HG03025 (cell line): ENCODE results near the gene RPS6KA2.
A peak's percentile ranks its signal among the peaks of the same experiment; 100 is the strongest.
"Not testable (repeated sequence)": the region's sequence is repeated elsewhere in the genome, so short reads cannot be mapped to it uniquely, and the experiment has no call there.

Source experiments
- ATAC-seq: cut with Tn5 transposase; IDR thresholded peaks from one replicate; pipeline ENCODE4 v1.9.1; 2021; ENCODE audit warnings: mild to moderate bottlenecking, moderate library complexity; ENCODE audit not compliant: unreplicated experiment, low FRiP score

RPS6KA2 gene

GRCh38 chr6:166596776-166597507 is 30.1 kb downstream of the RPS6KA2 start:
- no peak for ATAC-seq

DNA sequence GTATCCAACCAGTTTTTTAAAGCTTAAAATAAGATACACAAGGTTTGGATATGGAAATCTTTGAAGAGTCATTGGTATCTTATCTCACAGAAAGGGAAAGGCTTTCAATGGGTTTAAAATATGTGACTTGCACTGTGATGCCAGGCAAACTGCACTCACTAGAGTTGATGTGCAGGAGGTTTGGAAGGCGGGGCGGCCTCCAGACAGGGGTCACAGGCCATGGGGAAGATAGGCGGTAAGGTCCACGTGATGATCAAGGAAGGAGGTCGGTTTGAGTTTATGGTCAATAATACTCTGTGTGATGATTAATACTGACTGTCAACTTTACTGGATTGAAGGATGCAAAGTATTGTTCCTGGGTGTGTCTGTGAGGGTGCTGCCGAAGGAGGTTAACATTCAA is 31.1 kb downstream of the RPS6KA2 start:
- ATAC-seq, result no peak

DNA sequence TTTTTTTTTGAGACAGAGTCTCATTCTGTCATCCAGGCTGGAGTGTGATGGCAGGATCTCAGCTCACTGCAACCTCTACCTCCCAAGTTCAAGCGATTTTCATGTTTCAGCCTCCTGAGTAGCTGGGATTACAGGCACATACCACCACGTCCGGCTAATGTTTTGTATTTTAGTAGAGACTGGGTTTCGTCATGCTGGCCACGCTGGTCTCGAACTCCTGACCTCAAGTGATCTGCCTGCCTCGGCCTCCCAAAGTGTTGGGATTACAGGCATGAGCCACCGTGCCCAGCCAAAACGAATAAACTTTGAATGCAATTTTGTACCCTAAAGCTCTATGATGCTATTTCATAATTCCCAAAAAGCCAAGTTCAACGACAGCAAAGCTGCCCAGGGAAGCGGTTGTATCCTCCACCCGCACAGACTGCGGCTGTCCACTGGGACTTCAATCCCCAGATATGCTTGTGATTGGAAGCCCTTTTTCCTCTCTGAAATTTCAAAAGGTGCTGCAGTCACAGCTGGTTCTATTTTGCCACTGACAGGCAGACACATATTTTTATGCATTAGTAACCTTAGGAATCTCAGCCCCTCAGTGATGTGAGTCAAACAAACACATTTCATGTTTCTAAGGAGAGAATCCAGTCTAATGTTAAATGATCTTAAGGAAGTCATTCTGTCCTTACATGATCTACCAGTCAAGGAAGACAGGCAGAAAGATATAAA is 31.8 kb downstream of the RPS6KA2 start:
- ATAC-seq, result no peak

DNA sequence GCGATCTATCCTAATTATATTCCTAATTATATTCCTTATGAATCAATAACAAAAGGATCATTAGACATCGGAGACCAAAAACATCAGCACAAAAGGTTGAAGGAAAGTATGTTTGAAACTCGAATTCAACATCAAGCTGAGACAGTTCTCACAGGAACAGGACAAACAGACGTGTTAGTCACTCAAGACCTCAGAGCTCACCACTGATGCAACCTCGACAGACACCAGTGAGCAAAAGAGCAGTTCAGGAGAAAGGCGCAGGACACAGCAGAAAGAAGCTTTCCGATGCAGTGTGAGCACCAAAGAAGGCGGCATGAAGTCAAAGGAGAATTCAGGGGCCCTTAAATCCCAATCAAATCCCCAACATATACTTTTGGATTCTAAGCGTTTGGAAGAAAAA is 34.2 kb downstream of the RPS6KA2 start:
- no peak for ATAC-seq

- no peak for ATAC-seq
Observed at GRCh38 chr6:166591961-166592520, 35.0 kb downstream of the RPS6KA2 start.

DNA sequence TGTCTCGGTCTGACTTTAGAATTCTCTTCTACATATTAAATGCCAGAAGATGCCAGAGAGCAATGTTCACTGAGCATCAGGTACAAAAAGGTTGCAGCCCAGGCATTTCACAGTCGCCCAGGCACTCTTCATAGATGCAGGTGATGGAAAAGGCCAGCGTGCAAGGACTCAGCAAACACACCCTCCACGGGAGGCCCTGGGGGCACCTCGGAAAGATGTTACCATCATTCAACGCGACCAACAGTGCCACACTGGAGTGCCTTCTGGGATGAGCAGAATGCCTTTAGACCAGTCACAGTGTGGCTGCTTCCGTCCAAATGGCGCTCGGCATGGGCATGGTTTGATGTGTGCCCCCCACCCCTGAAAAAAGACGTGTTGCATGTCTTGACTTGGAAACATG is 36.0 kb downstream of the RPS6KA2 start:
- ATAC-seq, result no peak

DNA sequence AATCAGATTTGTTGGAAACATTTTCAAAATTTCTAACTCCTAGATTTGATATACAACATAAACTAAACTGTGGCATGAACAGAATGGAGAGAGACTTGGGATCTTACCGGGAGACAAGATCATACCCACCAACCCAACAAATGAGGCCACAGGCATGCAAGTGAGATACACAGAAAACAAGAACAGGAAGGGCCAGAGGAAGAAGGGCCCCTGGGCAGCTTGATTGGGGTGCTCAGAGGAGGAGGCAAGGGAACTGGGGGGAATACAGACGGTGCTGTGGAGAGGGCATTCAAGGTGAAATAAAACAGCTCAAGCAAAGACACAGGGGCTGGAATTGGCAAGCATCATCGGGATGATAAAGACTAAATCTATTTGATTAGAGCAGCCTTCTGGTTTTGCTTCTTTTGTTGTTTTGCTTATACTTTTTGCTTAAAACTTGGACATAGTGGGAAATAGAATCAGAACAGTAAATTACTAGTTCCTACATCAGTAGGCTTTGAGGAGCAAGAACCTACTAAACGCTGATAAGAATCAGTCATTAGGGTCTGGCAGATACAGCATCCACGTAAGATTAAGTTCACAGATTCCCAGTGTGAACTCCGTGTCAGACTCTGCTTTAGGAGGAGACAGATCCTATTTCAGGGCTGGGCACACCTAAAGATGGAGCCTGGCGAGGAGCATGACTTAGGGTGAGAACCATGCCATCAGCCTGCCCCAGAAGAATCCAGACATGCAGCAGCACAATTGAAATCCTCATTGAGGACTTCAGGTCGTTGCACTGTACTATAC is 37.1 kb downstream of the RPS6KA2 start:
- ATAC-seq, result no peak

DNA sequence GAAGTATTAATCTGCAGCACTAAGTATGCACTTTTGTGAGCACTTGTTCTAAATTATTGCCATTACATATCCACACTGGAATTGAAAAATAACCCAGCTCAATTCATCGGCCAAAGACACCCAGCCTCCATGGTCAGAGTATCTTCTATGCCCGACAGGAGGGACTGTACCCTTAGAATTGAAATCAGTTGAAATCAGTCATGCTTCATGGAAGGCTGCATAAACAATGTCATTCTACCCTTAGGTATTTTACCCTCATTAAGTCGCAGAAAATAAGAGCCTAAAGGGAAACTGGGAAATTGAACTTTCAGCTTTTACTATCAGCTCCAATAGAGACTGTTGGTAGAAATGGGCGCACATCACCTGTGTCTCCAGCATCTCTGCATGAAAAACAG is 37.7 kb downstream of the RPS6KA2 start:
- ATAC-seq, result no peak

- no peak for ATAC-seq
Observed at GRCh38 chr6:166588691-166589336, 38.2 kb downstream of the RPS6KA2 start.

DNA sequence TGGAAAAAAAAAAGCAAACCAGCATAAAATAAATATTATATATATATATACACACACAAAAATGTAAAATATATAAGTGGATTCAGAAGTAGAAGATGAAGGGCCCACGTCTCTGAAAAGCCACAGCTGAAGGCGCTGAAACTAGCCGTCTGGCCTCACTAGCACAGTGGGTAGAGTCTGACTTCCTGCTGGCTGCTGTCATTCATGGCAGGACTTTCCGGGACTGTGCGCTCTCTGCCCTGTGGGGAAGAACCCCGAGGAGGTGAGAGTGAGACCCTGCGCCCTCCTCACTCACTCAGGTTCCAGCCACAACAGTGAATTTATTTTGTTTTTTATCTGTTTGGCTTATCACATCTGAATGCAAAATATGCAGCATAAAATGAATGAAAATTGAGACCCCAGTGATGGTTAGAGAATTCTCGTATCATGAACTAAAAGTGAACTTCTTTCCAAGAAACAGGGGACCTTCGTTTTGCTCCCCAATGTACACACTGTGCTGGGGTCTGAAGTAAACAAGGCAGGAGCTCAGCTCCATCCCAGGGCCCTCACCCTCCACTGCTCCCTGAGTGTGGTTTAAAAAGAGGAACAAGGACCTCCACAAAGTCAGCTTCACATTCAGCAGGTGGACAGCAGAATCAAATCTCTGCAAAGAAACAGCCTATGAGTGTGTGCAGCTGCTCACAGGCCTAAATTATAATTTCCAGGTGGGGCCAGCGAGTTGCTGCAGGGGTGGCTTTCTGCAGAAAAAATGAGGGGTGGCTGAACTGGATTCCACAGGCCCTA is 39.2 kb downstream of the RPS6KA2 start:
- ATAC-seq, result peak; percentile 95

DNA sequence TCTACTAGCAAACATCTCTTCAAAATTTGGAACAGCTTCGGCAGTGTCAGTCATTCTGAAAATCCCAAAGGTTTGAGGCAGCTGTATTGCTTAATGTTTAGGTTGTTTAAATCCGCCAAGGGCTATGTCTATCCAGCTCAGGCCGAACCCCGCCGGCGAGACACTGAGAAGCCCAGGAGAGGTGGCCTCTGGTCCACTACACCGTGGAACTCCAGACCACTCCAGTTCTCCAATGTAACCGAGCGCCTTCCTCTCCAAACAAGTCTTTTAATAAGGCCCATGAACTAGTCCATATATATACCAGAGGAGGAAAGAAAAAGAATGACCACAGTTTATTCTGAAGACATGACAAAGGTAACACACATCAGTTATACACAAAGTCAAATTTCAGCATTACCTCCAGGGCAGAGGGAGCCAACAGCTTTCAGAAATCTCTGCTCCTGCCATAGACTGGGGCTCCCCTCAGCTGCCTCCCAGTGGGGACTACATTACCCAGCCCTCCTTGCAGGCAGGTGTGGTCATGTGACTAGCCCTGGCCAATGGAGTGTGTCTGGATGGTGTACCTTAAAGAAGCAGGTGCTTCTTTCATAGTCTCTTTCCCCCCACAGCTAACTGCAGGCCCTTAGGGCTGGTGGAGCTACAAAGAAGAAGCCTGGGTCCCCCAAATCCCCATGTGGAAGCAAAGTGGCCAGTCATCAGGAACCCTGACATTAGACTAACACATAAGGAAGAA is 40.5 kb downstream of the RPS6KA2 start, which contains the start of gene RAMACL:
Gene RAMACL (minus strand): TSS at position 255 of the 733 bp plus-strand sequence. CDS start 201 bp downstream, at position 54.
- ATAC-seq, result peak; percentile 42

DNA sequence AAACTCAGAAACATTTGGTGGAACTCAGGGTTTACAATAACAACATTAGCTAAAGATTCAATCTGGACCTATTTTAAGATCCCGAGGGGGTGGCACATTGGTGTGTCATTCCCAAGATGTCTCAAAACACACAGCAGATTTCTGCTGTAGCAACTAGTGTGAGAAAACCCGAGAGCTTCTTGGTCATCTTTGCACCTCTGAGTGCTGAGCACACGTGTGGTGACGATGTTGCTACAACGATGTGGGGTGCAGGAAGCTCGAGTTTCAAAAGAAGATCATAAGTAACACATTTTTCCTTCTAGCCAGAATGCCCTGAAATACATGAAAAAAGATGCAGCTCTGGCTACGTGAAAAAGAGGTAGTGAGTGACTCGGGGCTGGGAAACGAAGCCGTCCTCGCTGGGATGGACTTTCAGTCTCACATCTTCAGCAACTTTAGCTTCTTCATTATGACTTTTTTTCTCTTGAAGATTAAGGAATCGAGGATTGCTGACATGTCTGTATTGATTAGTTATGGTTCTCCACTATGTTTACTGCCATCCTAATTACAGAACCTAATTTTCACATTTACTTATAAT is 42.1 kb downstream of the RPS6KA2 start:
- ATAC-seq, result no peak

GRCh38 chr6:166584155-166584554 is 42.9 kb downstream of the RPS6KA2 start:
- ATAC-seq, result no peak

- no peak for ATAC-seq
Observed at GRCh38 chr6:166583230-166583965, 43.7 kb downstream of the RPS6KA2 start.

DNA sequence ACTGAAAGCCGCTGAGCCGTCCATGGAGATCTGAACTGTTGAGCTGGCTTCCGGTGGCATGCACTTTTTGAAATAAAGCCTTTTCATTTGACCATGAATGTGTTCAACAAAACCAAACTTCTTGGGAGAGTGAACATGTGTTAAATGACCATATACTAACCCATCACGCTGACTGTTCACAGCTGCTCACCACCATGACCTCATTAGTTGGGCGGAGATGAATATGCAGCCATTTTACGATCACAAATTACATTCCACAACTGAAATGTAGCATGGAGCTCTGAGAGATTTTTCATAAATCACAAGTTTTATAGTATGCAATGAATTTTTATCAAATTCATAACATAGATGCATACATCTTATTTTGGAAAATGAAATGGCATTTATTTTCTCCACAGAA is 44.8 kb downstream of the RPS6KA2 start:
- ATAC-seq, result no peak

- ATAC-seq, result not testable (repeated sequence)
Observed at GRCh38 chr6:166581801-166582200, 45.2 kb downstream of the RPS6KA2 start.

DNA sequence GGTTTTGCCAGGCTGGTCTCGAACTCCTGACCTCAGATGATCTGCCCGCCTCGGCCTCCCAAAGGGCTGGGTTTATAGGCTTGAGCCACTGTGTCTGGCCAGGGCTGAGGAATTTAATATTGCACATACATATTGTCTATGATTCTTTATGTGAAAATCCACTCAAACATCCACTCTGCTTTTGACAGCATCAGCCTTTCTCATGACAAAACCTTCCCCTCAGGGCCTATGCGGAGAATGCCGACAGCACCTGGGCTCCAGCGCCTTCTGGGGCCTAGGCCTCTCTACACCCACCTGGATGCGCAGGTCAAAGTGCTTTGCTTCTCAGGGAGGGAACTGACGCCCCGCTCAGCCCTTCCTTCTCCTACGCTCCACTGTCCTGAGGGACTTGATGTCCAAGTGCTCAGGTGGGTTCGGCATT is 46.0 kb downstream of the RPS6KA2 start:
- no peak for ATAC-seq
